Renal pelvis (tissue), 4 donors: ENCODE measurements around the gene SERPINB10. TPM values are rescaled to one million over a fixed set of nuclear protein-coding genes. Genes with fewer than 3 reads are reported as not detected.

Source experiments
- DNase-seq: peaks from one replicate; pipeline ENCODE4 v3.0.0-alpha.2; 2013
- polyA plus RNA-seq, 3 donors: library from polyadenylated mRNA; unstranded; fragments of 120-200 nt; gene quantifications; one replicate each; pipeline ENCODE4 v1.2.1, GENCODE V29; 2013; ENCODE audit not compliant: insufficient read length in 3 of 3

The SERPINB10 gene
- polyA plus RNA-seq, 3 donors = 0.04 to 0.22 TPM; not detected in 1

GRCh38 chr18:63980896-63981460 lies 73.2 kb downstream of the SERPINB10 start:
- DNase-seq = no peak

GRCh38 chr18:63981719-63982118 lies 74.0 kb downstream of the SERPINB10 start:
- DNase-seq = no peak

- DNase-seq = no peak
These were observed 74.6 kb downstream of the SERPINB10 start for GRCh38 chr18:63982361-63982760.

Other genes with a start within 250 kb of the SERPINB10 start
- gene SERPINB3, start 246.1 kb upstream of the SERPINB10 start, polyA plus RNA-seq = under 1 TPM in 1 of 3 donors, not detected in 2; 0.13 TPM
- gene SERPINB11, start 205.0 kb upstream of the SERPINB10 start, polyA plus RNA-seq = not detected
- gene SERPINB7, start 132.5 kb upstream of the SERPINB10 start, polyA plus RNA-seq = under 1 TPM; 0.43 to 0.68 (median 0.61) TPM
- gene SERPINB2, start 20.3 kb upstream of the SERPINB10 start, polyA plus RNA-seq = under 1 TPM in 1 of 3 donors, not detected in 2; 0.14 TPM
- gene HMSD, start 41.3 kb downstream of the SERPINB10 start, polyA plus RNA-seq = 1 to 10 TPM; 1.1 to 2.6 (median 1.4) TPM
- gene SERPINB8, start 62.1 kb downstream of the SERPINB10 start, polyA plus RNA-seq = 1 to 10 TPM; 3.7 to 5.0 (median 3.7) TPM
- gene LINC00305, start 241.1 kb downstream of the SERPINB10 start, polyA plus RNA-seq = 1 to 10 TPM; 2.2 to 4.5 (median 3.1) TPM